HepG2 (cell line): Measurements from ENCODE around the gene ECHDC1. TPM values are rescaled to one million over a fixed set of nuclear protein-coding genes. Genes with fewer than 3 reads are reported as not detected.
A peak's percentile ranks its signal among the peaks of the same experiment; 100 is the strongest.

ENCODE experiments used
- ARID4A ChIP-seq: sonication (generic); formaldehyde crosslinking; IDR thresholded peaks from 2 replicates; pipeline ENCODE4 v1.5.0; 2020; ENCODE audit warnings: mild to moderate bottlenecking, missing genetic modification reagents, borderline replicate concordance
- DMAP1 ChIP-seq: IDR thresholded peaks from 2 replicates; pipeline ENCODE4 v1.6.1; 2016
- ETV5 ChIP-seq: IDR thresholded peaks from 2 replicates; pipeline ENCODE4 v1.6.1; 2018; ENCODE audit warnings: missing biosample characterization, missing genetic modification reagents, inconsistent platforms, borderline replicate concordance
- HOXA3 ChIP-seq: sonication (generic); formaldehyde crosslinking; IDR thresholded peaks from 2 replicates; pipeline ENCODE4 v1.5.0; 2020; ENCODE audit warnings: missing genetic modification reagents
- MAFK ChIP-seq, 2 experiments: IDR thresholded peaks in 1 of 2; conservative IDR thresholded peaks in 1 of 2; 2 replicates each; pipeline ENCODE4 v1.6.1; 2011; ENCODE audit warnings: improper control_type of control experiment in 2 of 2, low read length in 2 of 2
- MYC ChIP-seq: sonication (generic); formaldehyde crosslinking; IDR thresholded peaks from 2 replicates; pipeline ENCODE4 v1.9.0; 2021; ENCODE audit warnings: missing genetic modification reagents, borderline replicate concordance
- SMARCC2 ChIP-seq: fragments of 450-650 bp; IDR thresholded peaks from 2 replicates; pipeline ENCODE4 v1.6.1; 2017; ENCODE audit warnings: antibody characterized with exemption, mild to moderate bottlenecking
- SNAPC2 ChIP-seq: sonication (generic); formaldehyde crosslinking; IDR thresholded peaks from 2 replicates; pipeline ENCODE4 v1.8.1; 2022; ENCODE audit warnings: mild to moderate bottlenecking, missing genetic modification reagents
- ZNF253 ChIP-seq: sonication (generic); formaldehyde crosslinking; IDR thresholded peaks from 2 replicates; pipeline ENCODE4 v1.8.0; 2022; ENCODE audit warnings: mild to moderate bottlenecking, missing genetic modification reagents, borderline replicate concordance
- ZNF282 ChIP-seq: fragments of 450-650 bp; IDR thresholded peaks from 2 replicates; pipeline ENCODE4 v1.6.1; 2018; ENCODE audit not compliant: partially characterized antibody
- ZNF704 ChIP-seq: sonication (generic); formaldehyde crosslinking; IDR thresholded peaks from 2 replicates; pipeline ENCODE4 v1.8.1; 2023; ENCODE audit warnings: mild to moderate bottlenecking, inconsistent platforms, moderate library complexity, missing genetic modification reagents, borderline replicate concordance
- ZNF737 ChIP-seq: sonication (generic); formaldehyde crosslinking; IDR thresholded peaks from 2 replicates; pipeline ENCODE4 v1.5.0; 2020; ENCODE audit warnings: missing genetic modification reagents, mild to moderate bottlenecking, borderline replicate concordance
- polyA plus RNA-seq, 8 experiments: library from polyadenylated mRNA; depleted of rRNA in 3 of 8; stranded (reverse) in 7 of 8; unstranded in 1 of 8; fragments of >200 nt; fragmentation: Illumina TruSeq in 4 of 8; extraction: Trizol in 4 of 8; gene quantifications; 2 replicates each; pipeline versions ENCODE4 v1.2.1 to v1.2.3, GENCODE V29; 2011 to 2016; ENCODE audit warnings: low read depth in 4 of 8, missing spikeins in 1 of 8, mixed read lengths in 1 of 8; ENCODE audit not compliant: insufficient read depth in 1 of 8
- total RNA-seq, 5 experiments: library from RNA; depleted of rRNA; stranded (reverse); fragments of >200 nt; fragmentation: Illumina TruSeq; extraction: Trizol; gene quantifications; 2 replicates each; pipeline ENCODE4 v1.2.3, GENCODE V29; 2016; ENCODE audit warnings: low read depth in 1 of 5
- TF ChIP-seq, protein P1 (sequence below): sonication (generic); formaldehyde crosslinking; IDR thresholded peaks from 2 replicates; pipeline ENCODE4 v1.5.1; 2020; ENCODE audit warnings: mild to moderate bottlenecking, missing genetic modification reagents, moderate library complexity
- TF ChIP-seq, protein P2 (sequence below): sonication (generic); formaldehyde crosslinking; IDR thresholded peaks from 2 replicates; pipeline ENCODE4 v1.5.0; 2020; ENCODE audit warnings: missing genetic modification reagents
- TF ChIP-seq, protein P3 (sequence below): sonication (generic); formaldehyde crosslinking; IDR thresholded peaks from 2 replicates; pipeline ENCODE4 v1.5.0; 2020; ENCODE audit warnings: mild to moderate bottlenecking, missing genetic modification reagents

Gene ECHDC1
- total and polyA plus RNA-seq, 2 of the 13 experiments (the other 11 are each of a cell fraction or from before 2014, with no cell fraction given) = 32.8 to 98.1 TPM

DNA sequence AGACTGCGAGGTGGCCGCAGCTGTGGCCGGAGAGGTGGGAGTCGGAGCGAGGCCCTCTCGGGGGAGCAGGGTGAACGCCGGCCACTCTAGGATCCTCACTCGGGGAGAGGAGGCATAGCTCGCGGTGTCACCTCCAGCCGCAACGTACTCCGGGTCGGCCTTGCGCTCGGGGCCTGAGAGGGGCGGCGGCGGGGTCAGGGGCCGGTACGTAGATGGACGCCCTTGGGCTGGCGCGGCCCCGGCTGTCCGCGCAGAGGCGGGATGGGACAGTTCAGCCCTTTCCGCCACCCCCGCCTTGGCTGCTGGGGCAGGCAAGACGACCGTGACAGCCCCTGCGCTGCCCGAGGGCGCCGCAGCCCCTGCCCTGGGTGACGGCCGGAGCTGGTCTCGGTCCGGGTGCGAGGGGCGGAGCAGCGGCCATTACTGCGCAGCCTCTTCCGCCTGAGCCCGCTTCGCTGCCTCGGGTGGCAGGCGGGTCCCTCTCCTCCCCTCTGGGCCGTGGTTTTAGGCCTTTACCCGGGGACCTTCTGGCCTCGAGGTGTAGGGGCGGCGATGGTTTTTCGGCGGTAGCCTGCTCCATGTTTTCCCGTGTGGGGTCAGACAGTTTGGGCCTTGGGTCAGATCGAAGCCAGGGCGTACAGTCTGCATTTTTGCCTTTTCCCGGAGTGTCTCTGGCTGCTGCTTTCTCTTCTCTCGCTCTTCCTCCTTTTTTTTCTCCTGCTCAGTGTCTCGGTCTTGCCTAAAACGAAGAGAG, 76.3 kb downstream of the ECHDC1 start (continued):
- TF ChIP-seq SMARCC2 (no peak), ARID4A (CRISPR knock-in tag) (peak; percentile 93), ZNF253 (CRISPR knock-in tag) (0 out of 2 replicates have a peak, but pooled peaks have one; percentile 58), ZNF704 (CRISPR knock-in tag) (peak; percentile 85; the same call in 1 of the 2 replicates), MYC (CRISPR knock-in tag) (peak; percentile 74), ZNF737 (CRISPR knock-in tag) (no peak), HOXA3 (CRISPR knock-in tag) (peak; percentile 86), MAFK (conservative IDR thresholded peaks at IDR 0.05 in 1 of 2, IDR thresholded peaks at IDR 0.05 in 1 of 2; ENCODE audit: low read length in 2 of 2) (no peak), SNAPC2 (CRISPR knock-in tag) (no peak), ZNF282 (no peak), ETV5 (CRISPR knock-in tag) (peak; percentile 52), DMAP1 (CRISPR knock-in tag) (peak; percentile 90)
- TF ChIP-seq, protein P1, sequence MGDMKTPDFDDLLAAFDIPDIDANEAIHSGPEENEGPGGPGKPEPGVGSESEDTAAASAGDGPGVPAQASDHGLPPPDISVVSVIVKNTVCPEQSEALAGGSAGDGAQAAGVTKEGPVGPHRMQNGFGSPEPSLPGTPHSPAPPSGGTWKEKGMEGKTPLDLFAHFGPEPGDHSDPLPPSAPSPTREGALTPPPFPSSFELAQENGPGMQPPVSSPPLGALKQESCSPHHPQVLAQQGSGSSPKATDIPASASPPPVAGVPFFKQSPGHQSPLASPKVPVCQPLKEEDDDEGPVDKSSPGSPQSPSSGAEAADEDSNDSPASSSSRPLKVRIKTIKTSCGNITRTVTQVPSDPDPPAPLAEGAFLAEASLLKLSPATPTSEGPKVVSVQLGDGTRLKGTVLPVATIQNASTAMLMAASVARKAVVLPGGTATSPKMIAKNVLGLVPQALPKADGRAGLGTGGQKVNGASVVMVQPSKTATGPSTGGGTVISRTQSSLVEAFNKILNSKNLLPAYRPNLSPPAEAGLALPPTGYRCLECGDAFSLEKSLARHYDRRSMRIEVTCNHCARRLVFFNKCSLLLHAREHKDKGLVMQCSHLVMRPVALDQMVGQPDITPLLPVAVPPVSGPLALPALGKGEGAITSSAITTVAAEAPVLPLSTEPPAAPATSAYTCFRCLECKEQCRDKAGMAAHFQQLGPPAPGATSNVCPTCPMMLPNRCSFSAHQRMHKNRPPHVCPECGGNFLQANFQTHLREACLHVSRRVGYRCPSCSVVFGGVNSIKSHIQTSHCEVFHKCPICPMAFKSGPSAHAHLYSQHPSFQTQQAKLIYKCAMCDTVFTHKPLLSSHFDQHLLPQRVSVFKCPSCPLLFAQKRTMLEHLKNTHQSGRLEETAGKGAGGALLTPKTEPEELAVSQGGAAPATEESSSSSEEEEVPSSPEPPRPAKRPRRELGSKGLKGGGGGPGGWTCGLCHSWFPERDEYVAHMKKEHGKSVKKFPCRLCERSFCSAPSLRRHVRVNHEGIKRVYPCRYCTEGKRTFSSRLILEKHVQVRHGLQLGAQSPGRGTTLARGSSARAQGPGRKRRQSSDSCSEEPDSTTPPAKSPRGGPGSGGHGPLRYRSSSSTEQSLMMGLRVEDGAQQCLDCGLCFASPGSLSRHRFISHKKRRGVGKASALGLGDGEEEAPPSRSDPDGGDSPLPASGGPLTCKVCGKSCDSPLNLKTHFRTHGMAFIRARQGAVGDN = peak; percentile 94
- TF ChIP-seq, protein P2, sequence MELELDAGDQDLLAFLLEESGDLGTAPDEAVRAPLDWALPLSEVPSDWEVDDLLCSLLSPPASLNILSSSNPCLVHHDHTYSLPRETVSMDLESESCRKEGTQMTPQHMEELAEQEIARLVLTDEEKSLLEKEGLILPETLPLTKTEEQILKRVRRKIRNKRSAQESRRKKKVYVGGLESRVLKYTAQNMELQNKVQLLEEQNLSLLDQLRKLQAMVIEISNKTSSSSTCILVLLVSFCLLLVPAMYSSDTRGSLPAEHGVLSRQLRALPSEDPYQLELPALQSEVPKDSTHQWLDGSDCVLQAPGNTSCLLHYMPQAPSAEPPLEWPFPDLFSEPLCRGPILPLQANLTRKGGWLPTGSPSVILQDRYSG = no peak
- TF ChIP-seq, protein P3, sequence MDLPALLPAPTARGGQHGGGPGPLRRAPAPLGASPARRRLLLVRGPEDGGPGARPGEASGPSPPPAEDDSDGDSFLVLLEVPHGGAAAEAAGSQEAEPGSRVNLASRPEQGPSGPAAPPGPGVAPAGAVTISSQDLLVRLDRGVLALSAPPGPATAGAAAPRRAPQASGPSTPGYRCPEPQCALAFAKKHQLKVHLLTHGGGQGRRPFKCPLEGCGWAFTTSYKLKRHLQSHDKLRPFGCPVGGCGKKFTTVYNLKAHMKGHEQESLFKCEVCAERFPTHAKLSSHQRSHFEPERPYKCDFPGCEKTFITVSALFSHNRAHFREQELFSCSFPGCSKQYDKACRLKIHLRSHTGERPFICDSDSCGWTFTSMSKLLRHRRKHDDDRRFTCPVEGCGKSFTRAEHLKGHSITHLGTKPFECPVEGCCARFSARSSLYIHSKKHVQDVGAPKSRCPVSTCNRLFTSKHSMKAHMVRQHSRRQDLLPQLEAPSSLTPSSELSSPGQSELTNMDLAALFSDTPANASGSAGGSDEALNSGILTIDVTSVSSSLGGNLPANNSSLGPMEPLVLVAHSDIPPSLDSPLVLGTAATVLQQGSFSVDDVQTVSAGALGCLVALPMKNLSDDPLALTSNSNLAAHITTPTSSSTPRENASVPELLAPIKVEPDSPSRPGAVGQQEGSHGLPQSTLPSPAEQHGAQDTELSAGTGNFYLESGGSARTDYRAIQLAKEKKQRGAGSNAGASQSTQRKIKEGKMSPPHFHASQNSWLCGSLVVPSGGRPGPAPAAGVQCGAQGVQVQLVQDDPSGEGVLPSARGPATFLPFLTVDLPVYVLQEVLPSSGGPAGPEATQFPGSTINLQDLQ (CRISPR knock-in tag) = peak; percentile 82; the same call in 1 of the 2 replicates
